Smooth muscle cell (in vitro differentiated cells): ENCODE measurements around the gene LSM12. TPM values are rescaled to one million over a fixed set of nuclear protein-coding genes. Genes with fewer than 3 reads are reported as not detected.

ENCODE experiments used
- DNase-seq: peaks from one replicate; lab custom pipeline; 2025; ENCODE audit not compliant: unreplicated experiment; lab: John Stamatoyannopoulos, UW
- H2AFZ ChIP-seq: fragments of 200-600 bp; sonication (generic); 2 replicates; pipeline ENCODE4 v1.6.0; 2016; ENCODE audit warnings: antibody characterized with exemption, low read depth, mild to moderate bottlenecking
- H3F3A ChIP-seq: fragments of 200-600 bp; sonication (generic); 2 replicates; pipeline ENCODE4 v1.6.0; 2017; ENCODE audit warnings: antibody characterized with exemption, low read depth
- H3K27ac ChIP-seq: fragments of 200-600 bp; sonication (generic); 2 replicates; pipeline ENCODE4 v1.5.1; 2016; ENCODE audit warnings: low read depth, mild to moderate bottlenecking
- H3K27me3 ChIP-seq: fragments of 200-600 bp; sonication (generic); 2 replicates; pipeline ENCODE4 v1.6.1; 2016; ENCODE audit warnings: low read depth, mild to moderate bottlenecking
- H3K36me3 ChIP-seq: fragments of 200-600 bp; sonication (generic); 2 replicates; pipeline ENCODE4 v1.5.1; 2016; ENCODE audit warnings: low read depth
- H3K4me1 ChIP-seq: fragments of 200-600 bp; sonication (generic); 2 replicates; pipeline ENCODE4 v1.5.1; 2016; ENCODE audit warnings: low read depth
- H3K4me2 ChIP-seq: fragments of 200-600 bp; sonication (generic); 2 replicates; pipeline ENCODE4 v1.6.0; 2016; ENCODE audit warnings: mild to moderate bottlenecking
- H3K4me3 ChIP-seq: fragments of 200-600 bp; sonication (generic); 2 replicates; pipeline ENCODE4 v1.5.1; 2016; ENCODE audit warnings: mild to moderate bottlenecking
- H3K79me2 ChIP-seq: fragments of 200-600 bp; sonication (generic); 2 replicates; pipeline ENCODE4 v1.6.0; 2016; ENCODE audit warnings: low read depth, mild to moderate bottlenecking
- H3K9ac ChIP-seq: fragments of 200-600 bp; sonication (generic); 2 replicates; pipeline ENCODE4 v1.6.0; 2016; ENCODE audit warnings: low read depth
- H3K9me3 ChIP-seq: fragments of 200-600 bp; sonication (generic); replicated peaks from 2 replicates; pipeline ENCODE4 v1.5.1; 2016; ENCODE audit warnings: low read depth
- H4K20me1 ChIP-seq: fragments of 200-600 bp; sonication (generic); 2 replicates; pipeline ENCODE4 v1.6.0; 2016; ENCODE audit warnings: low read depth
- CTCF ChIP-seq: fragments of 200-600 bp; sonication (generic); IDR thresholded peaks from 2 replicates; pipeline ENCODE4 v1.5.1; 2017; ENCODE audit warnings: borderline replicate concordance, mild to moderate bottlenecking, antibody characterized with exemption; ENCODE audit not compliant: insufficient read depth, poor library complexity, severe bottlenecking
- WGBS: methylation state at CpG from one replicate; pipeline ENCODE4 v1.1.7; 2016; ENCODE audit warnings: low lambda C conversion rate; 5-methylcytosine and 5-hydroxymethylcytosine counted together
- polyA plus RNA-seq: library from polyadenylated mRNA; unstranded; fragments of >200 nt; fragmentation: Nextera tagmentation; extraction: Ambion mirVana; gene quantifications from 2 replicates; pipeline ENCODE4 v1.2.1, GENCODE V29; 2016
- total RNA-seq: library from RNA; depleted of rRNA; stranded (reverse); fragments of >200 nt; gene quantifications from 2 replicates; pipeline ENCODE4 v1.2.3, GENCODE V29; 2014

The LSM12 gene
- total and polyA plus RNA-seq, 2 experiments from 2014 or later: 42.3 to 52.0 TPM

GRCh38 chr17:43992641-43993040 lies 73.8 kb downstream of the LSM12 start:
- peaks cover 30% of the 10 kb centered on the region for H3K27me3 ChIP-seq
- no peak overlapping the region for H3K27ac ChIP-seq
- no peak overlapping the region for H3K9ac ChIP-seq
- DNase-seq: no peak
- H3K4me2 ChIP-seq: no peak overlapping the region
- H3F3A ChIP-seq: no peaks in the 10 kb centered on the region
- no peak overlapping the region for H3K4me3 ChIP-seq
- no peak overlapping the region for H2AFZ ChIP-seq
- H3K79me2 ChIP-seq: no peaks in the 10 kb centered on the region
- no peaks in the 10 kb centered on the region for H4K20me1 ChIP-seq
- TF ChIP-seq CTCF: no peak
- WGBS: 93% methylated on average over 14 of the region's 14 CpGs
- no peaks in the 10 kb centered on the region for H3K36me3 ChIP-seq
- no peaks in the 10 kb centered on the region for H3K9me3 ChIP-seq
- H3K4me1 ChIP-seq: no peaks in the 10 kb centered on the region

- H3K27me3 ChIP-seq: peaks cover 47% of the 10 kb centered on the region
- no peaks in the 10 kb centered on the region for H3K9me3 ChIP-seq
- no peaks in the 10 kb centered on the region for H3K79me2 ChIP-seq
- no peaks in the 10 kb centered on the region for H3K36me3 ChIP-seq
- H2AFZ ChIP-seq: no peak overlapping the region
- TF ChIP-seq CTCF: no peak
- no peak overlapping the region for H3K4me2 ChIP-seq
- no peaks in the 10 kb centered on the region for H3F3A ChIP-seq
- H3K27ac ChIP-seq: no peak overlapping the region
- H3K4me3 ChIP-seq: no peak overlapping the region
- peaks cover 12% of the 10 kb centered on the region for H3K4me1 ChIP-seq
- H3K9ac ChIP-seq: no peak overlapping the region
- 91% methylated on average over 9 of the region's 9 CpGs for WGBS
- no peaks in the 10 kb centered on the region for H4K20me1 ChIP-seq
- DNase-seq: no peak
These were observed 78.2 kb downstream of the LSM12 start for GRCh38 chr17:43988301-43988700.

- Histone ChIP-seq H3K9me3 (no peaks in the 10 kb centered on the region), H3K79me2 (no peaks in the 10 kb centered on the region), H3K4me3 (no peak overlapping the region), H3K27ac (no peak overlapping the region), H3F3A (no peaks in the 10 kb centered on the region), H3K9ac (no peak overlapping the region), H3K27me3 (peaks cover 56% of the 10 kb centered on the region), H3K36me3 (no peaks in the 10 kb centered on the region), H3K4me1 (peaks cover 12% of the 10 kb centered on the region), H2AFZ (no peak overlapping the region), H4K20me1 (no peaks in the 10 kb centered on the region), H3K4me2 (no peak overlapping the region)
- no peak for DNase-seq
- TF ChIP-seq CTCF: no peak
- 81% methylated on average over 12 of the region's 12 CpGs for WGBS
These were observed 79.1 kb downstream of the LSM12 start for GRCh38 chr17:43987131-43988021.
